Keratinocyte (primary cell): Measurements from ENCODE around the gene BNIP2. TPM values are rescaled to one million over a fixed set of nuclear protein-coding genes. Genes with fewer than 3 reads are reported as not detected.

Experiments
- DNase-seq: peaks from one replicate; pipeline ENCODE4 v3.0.0-alpha.2; 2011; ENCODE audit warnings: low read depth, missing footprints, low spot score
- FAIRE-seq: peaks from 2 replicates; lab custom pipeline; 2011; peaks lifted over from hg19 to GRCh38; lab: Jason Lieb, UNC
- H2AFZ ChIP-seq: 2 replicates; pipeline ENCODE4 v1.6.0; 2012; ENCODE audit warnings: low read length, control low read depth, inconsistent platforms; ENCODE audit not compliant: control insufficient read depth
- H3K27ac ChIP-seq: 2 replicates; pipeline ENCODE4 v1.5.1; 2011; ENCODE audit warnings: low read length; ENCODE audit not compliant: control insufficient read depth, insufficient read depth
- H3K27me3 ChIP-seq: 3 replicates; pipeline ENCODE4 v1.6.0; 2011; ENCODE audit warnings: low read length; ENCODE audit not compliant: control insufficient read depth, insufficient read depth; ENCODE audit errors: extremely low read depth
- H3K36me3 ChIP-seq, 2 experiments: 2 replicates in 1 of 2; 3 replicates in 1 of 2; pipeline ENCODE4 v1.5.1; 2011; ENCODE audit warnings: low read length in 2 of 2, mild to moderate bottlenecking in 1 of 2; ENCODE audit not compliant: control insufficient read depth in 2 of 2, insufficient read depth in 2 of 2; ENCODE audit errors: extremely low read depth in 1 of 2
- H3K4me1 ChIP-seq: 3 replicates; pipeline ENCODE4 v1.5.1; 2011; ENCODE audit warnings: low read length; ENCODE audit not compliant: control insufficient read depth, insufficient read depth; ENCODE audit errors: extremely low read depth
- H3K4me2 ChIP-seq: 3 replicates; pipeline ENCODE4 v1.6.0; 2011; ENCODE audit warnings: low read depth, low read length; ENCODE audit not compliant: control insufficient read depth, insufficient read depth; ENCODE audit errors: extremely low read depth
- H3K4me3 ChIP-seq, 3 experiments: fragments of 200-600 bp in 1 of 3; sonication (generic) in 1 of 3; 2 replicates in 2 of 3; 3 replicates in 1 of 3; pipeline ENCODE4 v1.5.1; 2011 to 2016; ENCODE audit warnings: low read length in 3 of 3, mild to moderate bottlenecking in 3 of 3, control low read depth in 2 of 3, inconsistent platforms in 1 of 3, low read depth in 1 of 3, mixed read lengths in 1 of 3, mixed run types in 1 of 3, moderate library complexity in 1 of 3; ENCODE audit not compliant: control insufficient read depth in 2 of 3, insufficient read depth in 2 of 3; ENCODE audit errors: extremely low read depth in 1 of 3
- H3K79me2 ChIP-seq: 2 replicates; pipeline ENCODE4 v1.6.0; 2012; ENCODE audit warnings: low read length; ENCODE audit not compliant: control insufficient read depth, insufficient read depth
- H3K9ac ChIP-seq: 3 replicates; pipeline ENCODE4 v1.6.0; 2011; ENCODE audit warnings: low read length; ENCODE audit not compliant: control insufficient read depth, insufficient read depth; ENCODE audit errors: extremely low read depth
- H3K9me1 ChIP-seq: 3 replicates; pipeline ENCODE4 v1.6.0; 2011; ENCODE audit warnings: low read length; ENCODE audit not compliant: control insufficient read depth, insufficient read depth; ENCODE audit errors: extremely low read depth
- H3K9me3 ChIP-seq: 2 replicates; pipeline ENCODE4 v1.5.1; 2012; ENCODE audit warnings: low read depth, low read length; ENCODE audit not compliant: control insufficient read depth
- H4K20me1 ChIP-seq: 3 replicates; pipeline ENCODE4 v1.6.0; 2011; ENCODE audit warnings: low read length; ENCODE audit not compliant: control insufficient read depth, insufficient read depth; ENCODE audit errors: extremely low read depth
- EZH2 ChIP-seq: IDR thresholded peaks from one replicate; pipeline ENCODE4 v1.6.1; 2012; ENCODE audit warnings: inconsistent platforms, mild to moderate bottlenecking, low read length, moderate library complexity
- dilution Hi-C: fragments of 300-500 bp; cut with MboI; formaldehyde crosslinking; loops from one replicate; pipeline ENCODE4 v1.7.0; 2020; ENCODE audit warnings: low sequenced_read_pairs; ENCODE audit not compliant: extremely low pct_ligation_motif_present
- polyA plus RNA-seq, 5 experiments: library from polyadenylated mRNA; depleted of rRNA in 3 of 5; stranded (reverse) in 3 of 5; stranded (forward) in 1 of 5; unstranded in 1 of 5; fragments of >200 nt; gene quantifications; 1 replicate in 1 of 5; 2 replicates in 3 of 5; 3 replicates in 1 of 5; pipeline versions ENCODE4 v1.2.1 to v1.2.3, GENCODE V29; 2011 to 2012; ENCODE audit warnings: missing spikeins in 2 of 5, low read depth in 1 of 5, low replicate concordance in 1 of 5
- TF ChIP-seq, protein P1 (sequence below), 3 experiments: IDR thresholded peaks in 1 of 3; conservative IDR thresholded peaks in 1 of 3; optimal IDR thresholded peaks in 1 of 3; 2 replicates in 2 of 3; 3 replicates in 1 of 3; pipeline versions ENCODE3 to v1.5.1; 2011; ENCODE audit warnings: low read length in 3 of 3, mild to moderate bottlenecking in 3 of 3, moderate library complexity in 2 of 3, control low read depth in 1 of 3, inconsistent platforms in 1 of 3; ENCODE audit not compliant: insufficient read depth in 2 of 3; ENCODE audit errors: extremely low read depth in 1 of 3

The BNIP2 gene
- polyA plus RNA-seq, 1 donor (not counting 4 experiments of a cell fraction or from before 2014, with no cell fraction given): 57.4 TPM

DNA sequence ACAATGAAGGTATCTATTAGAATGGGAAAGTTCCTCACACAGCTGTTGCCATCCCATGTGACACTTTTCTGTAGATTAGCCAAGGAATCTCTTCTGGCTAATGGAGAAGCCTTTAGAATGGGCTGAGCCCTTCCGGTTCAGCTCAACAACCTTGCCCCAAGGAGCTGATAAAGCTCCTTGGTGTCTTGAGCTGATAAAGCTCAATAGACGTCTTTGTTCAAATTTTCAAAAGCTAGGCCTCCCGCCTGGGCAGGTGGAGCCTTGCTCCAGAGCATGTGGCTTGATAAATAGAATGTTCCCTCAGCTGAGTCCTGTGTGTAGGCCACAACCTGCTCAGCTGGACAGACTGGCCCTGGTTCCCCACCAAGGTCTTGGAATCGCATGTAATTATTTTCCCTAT lies 7.2 kb upstream of the BNIP2 start:
- FAIRE-seq: no peak
- no peaks in the 10 kb centered on the region for H3K9me3 ChIP-seq
- peaks cover 29% of the 10 kb centered on the region for H3K4me1 ChIP-seq
- no peak for DNase-seq
- H3K27ac ChIP-seq: no peak overlapping the region
- no peaks in the 10 kb centered on the region for H3K9me1 ChIP-seq
- H3K4me3 ChIP-seq: no peak overlapping the region
- dilution Hi-C loops: no loop called here
- TF ChIP-seq, protein P1, sequence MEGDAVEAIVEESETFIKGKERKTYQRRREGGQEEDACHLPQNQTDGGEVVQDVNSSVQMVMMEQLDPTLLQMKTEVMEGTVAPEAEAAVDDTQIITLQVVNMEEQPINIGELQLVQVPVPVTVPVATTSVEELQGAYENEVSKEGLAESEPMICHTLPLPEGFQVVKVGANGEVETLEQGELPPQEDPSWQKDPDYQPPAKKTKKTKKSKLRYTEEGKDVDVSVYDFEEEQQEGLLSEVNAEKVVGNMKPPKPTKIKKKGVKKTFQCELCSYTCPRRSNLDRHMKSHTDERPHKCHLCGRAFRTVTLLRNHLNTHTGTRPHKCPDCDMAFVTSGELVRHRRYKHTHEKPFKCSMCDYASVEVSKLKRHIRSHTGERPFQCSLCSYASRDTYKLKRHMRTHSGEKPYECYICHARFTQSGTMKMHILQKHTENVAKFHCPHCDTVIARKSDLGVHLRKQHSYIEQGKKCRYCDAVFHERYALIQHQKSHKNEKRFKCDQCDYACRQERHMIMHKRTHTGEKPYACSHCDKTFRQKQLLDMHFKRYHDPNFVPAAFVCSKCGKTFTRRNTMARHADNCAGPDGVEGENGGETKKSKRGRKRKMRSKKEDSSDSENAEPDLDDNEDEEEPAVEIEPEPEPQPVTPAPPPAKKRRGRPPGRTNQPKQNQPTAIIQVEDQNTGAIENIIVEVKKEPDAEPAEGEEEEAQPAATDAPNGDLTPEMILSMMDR (optimal IDR thresholded peaks at IDR 0.05 in 1 of 3, IDR thresholded peaks at IDR 0.05 in 1 of 3, conservative IDR thresholded peaks at IDR 0.05 in 1 of 3; ENCODE audit: extremely low read depth in 1 of 3, insufficient read depth in 2 of 3, low read length in 3 of 3): no peak
- no peak for TF ChIP-seq EZH2
- no peaks in the 10 kb centered on the region for H4K20me1 ChIP-seq
- no peaks in the 10 kb centered on the region for H3K27me3 ChIP-seq
- H3K4me2 ChIP-seq: no peak overlapping the region
- no peak overlapping the region for H3K9ac ChIP-seq
- H3K36me3 ChIP-seq: no peaks in the 10 kb centered on the region
- no peak overlapping the region for H2AFZ ChIP-seq
- H3K79me2 ChIP-seq: no peaks in the 10 kb centered on the region

DNA sequence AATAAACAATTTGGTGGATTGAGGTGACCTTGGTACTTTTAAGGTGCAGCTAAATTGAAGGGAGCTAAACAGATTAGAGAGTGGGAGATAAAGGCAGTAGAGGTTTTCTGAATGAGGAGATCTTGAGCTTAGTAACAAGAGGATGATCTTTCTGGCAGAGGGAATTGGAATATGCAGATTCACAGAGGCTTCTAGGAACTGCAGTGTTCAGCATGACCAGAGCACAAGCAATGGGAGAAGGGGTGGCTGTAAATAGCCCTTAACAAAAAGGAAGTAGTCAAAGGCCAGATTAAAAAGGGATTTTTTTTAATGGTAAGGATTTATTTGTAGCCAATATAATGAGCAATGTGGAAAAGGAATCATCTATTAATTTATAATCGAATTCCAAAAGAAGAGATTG lies 5.7 kb upstream of the BNIP2 start:
- dilution Hi-C loops: no loop called here
- Histone ChIP-seq H3K4me2 (no peak overlapping the region), H3K9ac (no peak overlapping the region), H2AFZ (no peak overlapping the region), H3K27me3 (no peaks in the 10 kb centered on the region), H3K79me2 (no peaks in the 10 kb centered on the region), H3K36me3 (no peaks in the 10 kb centered on the region), H3K9me1 (no peaks in the 10 kb centered on the region), H3K9me3 (no peaks in the 10 kb centered on the region), H3K4me3 (no peak overlapping the region), H4K20me1 (no peaks in the 10 kb centered on the region), H3K4me1 (peaks cover 22% of the 10 kb centered on the region), H3K27ac (no peak overlapping the region)
- FAIRE-seq (no peak), DNase-seq (no peak)
- TF ChIP-seq, protein P1 (optimal IDR thresholded peaks at IDR 0.05 in 1 of 3, IDR thresholded peaks at IDR 0.05 in 1 of 3, conservative IDR thresholded peaks at IDR 0.05 in 1 of 3; ENCODE audit: extremely low read depth in 1 of 3, insufficient read depth in 2 of 3, low read length in 3 of 3): no peak
- no peak for TF ChIP-seq EZH2
